Loucy (cell line): ENCODE data around the gene RIMBP2.

ENCODE experiments used
- EZH2phosphoT487 ChIP-seq: fragments of 200-600 bp; IDR thresholded peaks from 2 replicates; pipeline ENCODE4 v1.6.1; 2018; ENCODE audit warnings: antibody characterized with exemption, mild to moderate bottlenecking, moderate library complexity, borderline replicate concordance
- TF ChIP-seq, protein P1 (sequence below): fragments of 200-600 bp; sonication (generic); conservative IDR thresholded peaks from 2 replicates; pipeline ENCODE4 v1.5.1; 2014; ENCODE audit warnings: mild to moderate bottlenecking, antibody characterized with exemption, low read length

DNA sequence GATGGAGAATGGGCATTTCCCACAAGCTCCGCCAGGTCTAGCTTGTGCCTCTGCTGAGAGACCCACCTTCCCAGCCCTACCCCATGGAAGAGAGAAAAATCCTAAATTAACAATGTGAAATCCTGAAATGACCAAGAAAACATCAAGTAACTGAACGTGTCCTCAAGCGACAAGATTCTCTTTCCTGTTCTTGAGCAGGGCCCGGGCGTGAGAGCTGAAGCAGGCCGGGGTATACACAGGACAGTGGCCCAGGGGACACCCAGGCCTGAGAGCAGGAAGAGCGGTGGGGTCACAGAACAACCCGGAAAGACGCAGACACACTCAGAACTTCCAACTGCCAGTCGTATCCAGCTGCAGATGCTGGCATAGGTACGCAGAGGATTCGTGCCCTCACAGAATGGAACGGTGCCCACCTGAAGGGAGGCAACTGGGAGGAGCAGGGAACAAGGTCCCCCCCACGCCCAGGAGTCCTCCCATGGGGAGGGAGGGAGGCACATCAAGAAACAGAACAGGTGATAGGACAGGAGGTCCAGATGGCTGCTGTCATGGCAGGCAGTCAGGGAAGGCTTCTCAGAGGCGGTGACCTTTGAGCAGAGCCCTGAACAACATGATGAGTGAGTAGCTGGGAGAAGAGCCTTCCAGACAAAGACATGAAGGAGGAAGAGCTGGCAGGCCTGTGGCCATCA, 9.1 kb downstream of the RIMBP2 start:
- TF ChIP-seq, protein P1, sequence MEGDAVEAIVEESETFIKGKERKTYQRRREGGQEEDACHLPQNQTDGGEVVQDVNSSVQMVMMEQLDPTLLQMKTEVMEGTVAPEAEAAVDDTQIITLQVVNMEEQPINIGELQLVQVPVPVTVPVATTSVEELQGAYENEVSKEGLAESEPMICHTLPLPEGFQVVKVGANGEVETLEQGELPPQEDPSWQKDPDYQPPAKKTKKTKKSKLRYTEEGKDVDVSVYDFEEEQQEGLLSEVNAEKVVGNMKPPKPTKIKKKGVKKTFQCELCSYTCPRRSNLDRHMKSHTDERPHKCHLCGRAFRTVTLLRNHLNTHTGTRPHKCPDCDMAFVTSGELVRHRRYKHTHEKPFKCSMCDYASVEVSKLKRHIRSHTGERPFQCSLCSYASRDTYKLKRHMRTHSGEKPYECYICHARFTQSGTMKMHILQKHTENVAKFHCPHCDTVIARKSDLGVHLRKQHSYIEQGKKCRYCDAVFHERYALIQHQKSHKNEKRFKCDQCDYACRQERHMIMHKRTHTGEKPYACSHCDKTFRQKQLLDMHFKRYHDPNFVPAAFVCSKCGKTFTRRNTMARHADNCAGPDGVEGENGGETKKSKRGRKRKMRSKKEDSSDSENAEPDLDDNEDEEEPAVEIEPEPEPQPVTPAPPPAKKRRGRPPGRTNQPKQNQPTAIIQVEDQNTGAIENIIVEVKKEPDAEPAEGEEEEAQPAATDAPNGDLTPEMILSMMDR = no peak
- TF ChIP-seq EZH2phosphoT487 = no peak
